GM19035 (cell line): Measurements from ENCODE around the gene IL1RAPL2.
"Not testable (repeated sequence)": the region's sequence is repeated elsewhere in the genome, so short reads cannot be mapped to it uniquely, and the experiment has no call there.

Experiments
- ATAC-seq: cut with Tn5 transposase; IDR thresholded peaks from one replicate; pipeline ENCODE4 v1.9.1; 2021; ENCODE audit not compliant: unreplicated experiment

Gene IL1RAPL2

DNA sequence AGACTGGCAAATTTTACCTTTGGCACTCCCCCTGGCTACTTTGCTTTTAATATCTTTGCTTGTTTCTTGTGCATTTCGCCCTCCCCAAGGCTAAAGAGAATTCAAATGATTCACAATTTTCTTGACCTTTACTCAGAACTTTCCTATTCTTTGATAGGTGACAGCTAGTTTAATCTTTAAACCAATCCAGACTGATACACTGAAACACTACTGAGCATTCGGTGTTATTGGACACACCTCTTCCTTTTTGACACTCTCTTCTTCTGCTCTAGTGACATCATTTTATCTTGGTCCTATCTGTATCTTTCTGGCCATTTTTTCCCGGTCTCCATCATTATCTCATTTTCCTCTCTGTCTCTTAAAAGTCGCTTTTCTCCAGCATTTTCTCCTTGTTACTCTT, 103.1 kb downstream of the IL1RAPL2 start:
- no peak for ATAC-seq

- ATAC-seq, result no peak
Measured at GRCh38 chrX:104670051-104670450, 104.1 kb downstream of the IL1RAPL2 start.

GRCh38 chrX:104677517-104677916, 111.5 kb downstream of the IL1RAPL2 start:
- not testable (repeated sequence) for ATAC-seq

DNA sequence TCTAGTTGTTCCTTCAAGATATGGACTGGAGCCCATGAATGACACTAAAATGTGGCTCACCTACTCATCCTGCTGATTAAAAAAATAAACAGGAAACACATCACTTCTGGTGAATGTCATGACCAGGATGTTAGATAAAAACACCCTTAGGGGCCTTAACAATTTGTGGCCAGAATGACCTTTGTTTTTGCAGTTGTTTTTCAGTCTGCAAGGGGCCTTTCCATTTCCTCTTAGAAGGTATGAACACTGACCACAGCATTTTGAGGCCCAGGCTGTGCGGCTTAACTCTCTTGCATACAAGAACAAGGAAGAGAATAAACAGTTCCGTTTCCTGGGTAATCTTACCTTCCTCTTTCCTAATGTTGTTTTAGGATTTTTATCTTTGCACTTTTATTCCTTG, 113.2 kb downstream of the IL1RAPL2 start:
- ATAC-seq, result no peak

- no peak for ATAC-seq
Measured at GRCh38 chrX:104681214-104681613, 115.2 kb downstream of the IL1RAPL2 start.

- no peak for ATAC-seq
Measured at GRCh38 chrX:104684077-104684476, 118.1 kb downstream of the IL1RAPL2 start.

GRCh38 chrX:104695593-104695992, 129.6 kb downstream of the IL1RAPL2 start:
- peak; percentile 89 for ATAC-seq

DNA sequence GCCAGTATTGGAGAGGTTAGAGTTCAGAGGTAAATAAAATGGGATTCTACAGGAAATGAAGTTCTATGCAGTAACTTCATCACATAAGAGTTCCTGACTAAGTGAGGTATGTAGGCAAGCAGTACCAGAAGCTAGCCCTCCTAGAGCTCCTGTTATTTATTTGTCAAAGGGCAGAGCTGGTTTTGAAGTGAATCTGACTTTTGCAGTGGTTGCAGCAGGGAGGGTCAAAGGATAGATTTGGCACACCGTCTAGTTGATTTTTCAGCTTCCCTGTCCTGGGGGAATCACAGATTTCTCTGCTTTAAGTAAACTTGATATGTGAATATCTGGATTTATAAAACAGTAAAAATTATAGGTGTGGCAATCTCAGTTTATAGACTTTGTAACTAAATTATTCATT, 130.7 kb downstream of the IL1RAPL2 start:
- ATAC-seq, result no peak

DNA sequence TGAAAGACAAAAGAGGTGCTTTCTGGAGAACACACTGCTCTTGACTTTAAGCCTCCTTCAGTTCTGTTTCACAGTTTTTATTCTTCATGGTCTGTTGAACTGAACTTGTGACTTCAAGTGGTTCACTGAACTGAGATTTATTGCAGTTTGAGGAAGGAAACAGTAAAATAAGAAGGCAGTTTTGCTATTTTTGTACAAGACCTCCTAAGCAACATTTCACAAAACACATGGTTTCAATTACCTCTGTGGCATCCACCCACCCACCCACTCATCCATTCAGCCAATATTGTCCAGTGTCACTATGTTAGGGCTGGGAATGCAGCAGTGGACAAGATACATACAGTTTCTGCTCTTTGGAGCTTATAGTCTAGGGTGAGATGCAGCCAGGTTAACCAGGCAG, 131.3 kb downstream of the IL1RAPL2 start:
- no peak for ATAC-seq

- ATAC-seq, result no peak
Measured at GRCh38 chrX:104707042-104707441, 141.0 kb downstream of the IL1RAPL2 start.

GRCh38 chrX:104707572-104707971, 141.6 kb downstream of the IL1RAPL2 start:
- ATAC-seq, result no peak

- no peak for ATAC-seq
Measured at GRCh38 chrX:104712515-104712914, 146.5 kb downstream of the IL1RAPL2 start.

DNA sequence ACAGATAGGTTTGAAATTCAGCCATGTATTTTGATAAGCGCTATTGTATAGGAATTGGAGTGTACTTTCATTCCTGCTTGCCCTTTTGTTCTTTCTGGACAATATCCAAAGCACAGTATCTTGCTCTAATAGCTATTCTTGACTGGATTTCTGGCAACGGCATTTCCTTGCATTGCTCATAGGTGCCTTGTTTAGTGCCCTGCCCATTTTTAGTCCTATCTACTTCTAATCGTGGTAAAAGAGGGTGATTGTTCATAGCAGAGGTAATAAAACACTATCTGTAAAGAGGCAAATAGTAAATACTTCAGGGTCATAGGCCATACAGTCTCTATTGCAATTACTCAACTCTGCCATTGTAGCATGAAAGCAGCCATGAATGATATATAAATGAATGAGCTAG, 155.9 kb downstream of the IL1RAPL2 start:
- ATAC-seq, result no peak

DNA sequence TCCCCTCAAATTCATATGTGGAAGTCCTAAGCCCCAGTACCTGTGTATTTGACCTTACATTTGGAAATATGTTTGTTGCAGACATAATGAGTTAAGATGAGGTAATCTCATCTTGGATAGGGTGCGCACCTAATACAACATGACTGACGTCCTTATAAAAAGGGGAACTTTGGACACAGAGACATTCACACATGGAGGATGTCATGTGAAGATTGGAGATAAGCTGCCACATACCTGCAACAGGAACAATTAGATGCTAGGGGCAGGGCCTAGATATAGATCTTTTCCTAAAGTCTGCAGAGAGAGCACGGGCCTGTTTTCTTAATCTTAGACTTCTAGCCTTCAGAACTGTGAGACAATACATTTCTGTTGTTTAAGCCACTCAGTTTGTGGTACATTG, 162.5 kb downstream of the IL1RAPL2 start:
- ATAC-seq, result no peak

GRCh38 chrX:104742355-104742754, 176.4 kb downstream of the IL1RAPL2 start:
- ATAC-seq, result no peak

- no peak for ATAC-seq
Measured at GRCh38 chrX:104745152-104745551, 179.2 kb downstream of the IL1RAPL2 start.

- no peak for ATAC-seq
Measured at GRCh38 chrX:104749951-104750610, 184.1 kb downstream of the IL1RAPL2 start.

GRCh38 chrX:104762641-104763040, 196.6 kb downstream of the IL1RAPL2 start:
- ATAC-seq, result no peak

DNA sequence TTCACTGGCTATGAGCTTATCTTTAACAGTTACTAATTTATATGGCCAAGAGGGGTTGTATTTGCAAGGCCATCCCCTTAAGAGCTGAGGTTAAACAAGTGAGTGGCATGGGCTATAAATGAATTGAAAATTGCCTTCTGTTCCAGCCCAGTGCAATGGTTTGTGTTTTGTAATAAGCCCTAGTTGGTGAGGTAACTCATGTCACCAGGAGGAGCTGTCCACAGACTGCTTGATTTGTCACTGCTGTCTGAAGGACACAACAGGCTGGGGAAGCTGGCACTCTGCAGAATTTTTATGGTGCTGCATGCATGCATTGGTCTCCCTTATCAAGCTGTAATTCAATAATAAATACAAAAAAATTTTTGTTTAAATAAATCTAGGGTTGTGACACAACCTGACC, 223.8 kb downstream of the IL1RAPL2 start:
- ATAC-seq, result no peak

- no peak for ATAC-seq
Measured at GRCh38 chrX:104795804-104796203, 229.8 kb downstream of the IL1RAPL2 start.

GRCh38 chrX:104803219-104803618, 237.2 kb downstream of the IL1RAPL2 start:
- ATAC-seq, result no peak

GRCh38 chrX:104806346-104806745, 240.3 kb downstream of the IL1RAPL2 start:
- no peak for ATAC-seq

GRCh38 chrX:104833401-104833800, 267.4 kb downstream of the IL1RAPL2 start:
- ATAC-seq, result no peak
